GM12878 (cell line): ENCODE measurements around the gene COL15A1. TPM values are rescaled to one million over a fixed set of nuclear protein-coding genes. Genes with fewer than 3 reads are reported as not detected.

Source experiments
- ASH2L ChIP-seq: fragments of 300-600, 200-600 bp; sonication (generic); IDR thresholded peaks from 2 replicates; pipeline ENCODE4 v1.6.1; 2017; ENCODE audit warnings: low read depth, mild to moderate bottlenecking, borderline replicate concordance
- BACH1 ChIP-seq: fragments of 450-650 bp; IDR thresholded peaks from 2 replicates; pipeline ENCODE4 v1.6.1; 2017; ENCODE audit warnings: mild to moderate bottlenecking, borderline replicate concordance
- BHLHE40 ChIP-seq, 2 experiments: fragments of 450-650 bp in 1 of 2; IDR thresholded peaks; 2 replicates each; pipeline ENCODE4 v1.6.1; 2011 to 2017; ENCODE audit warnings: low read depth in 2 of 2, borderline replicate concordance in 1 of 2, improper control_type of control experiment in 1 of 2, low read length in 1 of 2, mild to moderate bottlenecking in 1 of 2
- CHD2 ChIP-seq: IDR thresholded peaks from 2 replicates; pipeline ENCODE4 v1.6.1; 2011; ENCODE audit warnings: low read depth, low read length, improper control_type of control experiment, borderline replicate concordance
- CREM ChIP-seq: IDR thresholded peaks from 2 replicates; pipeline ENCODE4 v1.6.1; 2014; ENCODE audit warnings: antibody characterized with exemption, low read depth
- CTCF ChIP-seq, 3 experiments: IDR thresholded peaks in 2 of 3; conservative IDR thresholded peaks in 1 of 3; 2 replicates each; pipeline ENCODE4 v1.5.1; 2011; ENCODE audit warnings: low read depth in 3 of 3, low read length in 3 of 3, mild to moderate bottlenecking in 3 of 3, control low read depth in 2 of 3, moderate library complexity in 2 of 3, inconsistent platforms in 1 of 3, mixed read lengths in 1 of 3; ENCODE audit not compliant: control insufficient read depth in 2 of 3, insufficient read depth in 1 of 3; ENCODE audit errors: extremely low read depth in 1 of 3
- DPF2 ChIP-seq: fragments of 450-650 bp; IDR thresholded peaks from 2 replicates; pipeline ENCODE4 v1.6.1; 2017; ENCODE audit warnings: mild to moderate bottlenecking
- EGR1 ChIP-seq, 2 experiments: IDR thresholded peaks; 1 replicate in 1 of 2; 2 replicates in 1 of 2; pipeline ENCODE4 v1.6.1; 2011 to 2012; ENCODE audit warnings: low read depth in 2 of 2, low read length in 2 of 2, borderline replicate concordance in 1 of 2, mild to moderate bottlenecking in 1 of 2, moderate library complexity in 1 of 2
- GATAD2B ChIP-seq: fragments of 450-650 bp; conservative IDR thresholded peaks from 2 replicates; pipeline ENCODE4 v1.6.1; 2017; ENCODE audit warnings: low read depth, mild to moderate bottlenecking, moderate library complexity
- HDGF ChIP-seq: fragments of 450-650 bp; IDR thresholded peaks from 2 replicates; pipeline ENCODE4 v1.6.1; 2016; ENCODE audit warnings: antibody characterized with exemption
- IKZF2 ChIP-seq, 2 experiments: fragments of 450-650 bp; IDR thresholded peaks; 2 replicates each; pipeline ENCODE4 v1.6.1; 2017; ENCODE audit warnings: mild to moderate bottlenecking in 2 of 2, moderate library complexity in 2 of 2
- KLF5 ChIP-seq: fragments of 450-650 bp; IDR thresholded peaks from 2 replicates; pipeline ENCODE4 v1.6.1; 2014; ENCODE audit warnings: mild to moderate bottlenecking; ENCODE audit not compliant: partially characterized antibody
- LARP7 ChIP-seq: fragments of 450-650 bp; IDR thresholded peaks from 2 replicates; pipeline ENCODE4 v1.6.1; 2017; ENCODE audit warnings: mild to moderate bottlenecking
- MEF2B ChIP-seq: fragments of 450-650 bp; IDR thresholded peaks from 2 replicates; pipeline ENCODE4 v1.6.1; 2018; ENCODE audit warnings: mild to moderate bottlenecking, moderate library complexity; ENCODE audit not compliant: partially characterized antibody, poor library complexity, severe bottlenecking
- MLLT1 ChIP-seq: fragments of 450-650 bp; IDR thresholded peaks from 2 replicates; pipeline ENCODE4 v1.6.1; 2016; ENCODE audit warnings: mild to moderate bottlenecking
- NBN ChIP-seq: fragments of 450-650 bp; IDR thresholded peaks from 2 replicates; pipeline ENCODE4 v1.6.1; 2016
- NFYB ChIP-seq: IDR thresholded peaks from 2 replicates; pipeline ENCODE4 v1.6.1; 2011; ENCODE audit warnings: low read depth, mild to moderate bottlenecking, low read length, improper control_type of control experiment, moderate library complexity; ENCODE audit not compliant: insufficient read depth
- NKRF ChIP-seq: fragments of 450-650 bp; conservative IDR thresholded peaks from 2 replicates; pipeline ENCODE4 v1.6.1; 2017; ENCODE audit warnings: mild to moderate bottlenecking, moderate library complexity
- NR2F1 ChIP-seq: fragments of 450-650 bp; conservative IDR thresholded peaks from 2 replicates; pipeline ENCODE4 v1.6.1; 2017; ENCODE audit warnings: mild to moderate bottlenecking
- POLR2AphosphoS2 ChIP-seq: IDR thresholded peaks from 2 replicates; pipeline ENCODE4 v1.6.1; 2011; ENCODE audit warnings: low read depth, mild to moderate bottlenecking, low read length, improper control_type of control experiment, moderate library complexity
- POLR2AphosphoS5 ChIP-seq: IDR thresholded peaks from 2 replicates; pipeline ENCODE4 v1.6.1; 2011; ENCODE audit warnings: mild to moderate bottlenecking, low read length, inconsistent platforms
- RB1 ChIP-seq: fragments of 450-650 bp; formaldehyde crosslinking; IDR thresholded peaks from 2 replicates; pipeline ENCODE4 v1.6.1; 2017; ENCODE audit warnings: mild to moderate bottlenecking, borderline replicate concordance
- SMAD5 ChIP-seq: IDR thresholded peaks from 2 replicates; pipeline ENCODE4 v1.6.1; 2016; ENCODE audit warnings: antibody characterized with exemption, low read depth
- SMARCA5 ChIP-seq: fragments of 450-650 bp; IDR thresholded peaks from 2 replicates; pipeline ENCODE4 v1.6.1; 2017; ENCODE audit warnings: mild to moderate bottlenecking
- SMC3 ChIP-seq: IDR thresholded peaks from 2 replicates; pipeline ENCODE4 v1.6.1; 2011; ENCODE audit warnings: low read length, improper control_type of control experiment, borderline replicate concordance
- SP1 ChIP-seq: IDR thresholded peaks from one replicate; pipeline ENCODE4 v1.6.1; 2011; ENCODE audit warnings: low read depth, low read length
- SREBF1 ChIP-seq: IDR thresholded peaks from 2 replicates; pipeline ENCODE4 v1.6.1; 2012; ENCODE audit warnings: mild to moderate bottlenecking, low read length
- polyA plus RNA-seq, 11 experiments: library from polyadenylated mRNA; depleted of rRNA in 4 of 11; unstranded in 6 of 11; stranded (reverse) in 5 of 11; fragments of >200 nt; fragmentation: Nextera tagmentation in 4 of 11; fragmentation: Illumina TruSeq in 1 of 11; extraction: Ambion mirVana in 4 of 11; extraction: Trizol in 1 of 11; gene quantifications; 1 replicate in 1 of 11; 2 replicates in 10 of 11; pipeline versions ENCODE4 v1.2.1 to v1.2.3, GENCODE V29; 2011 to 2016; ENCODE audit warnings: inconsistent platforms in 2 of 11, missing spikeins in 2 of 11, low read depth in 1 of 11
- total RNA-seq, 4 experiments: library from RNA; depleted of rRNA in 3 of 4; stranded (reverse); fragments of >200 nt in 3 of 4; fragmentation: Illumina TruSeq in 1 of 4; extraction: Trizol in 1 of 4; gene quantifications; 2 replicates each; pipeline versions ENCODE4 v1.2.1 to v1.2.3, GENCODE V29; 2013 to 2021

The COL15A1 gene
- total and polyA plus RNA-seq, 10 of the 15 experiments (the other 5 are each of a cell fraction or from before 2014, with no cell fraction given), result 0.01 to 0.28 (median 0.06) TPM; not detected in 2

- TF ChIP-seq NKRF (peak; percentile 27; the same call in 1 of the 2 replicates), HDGF (peak; percentile 80), EGR1 (IDR thresholded peaks at IDR 0.05; ENCODE audit: borderline replicate concordance in 1 of 2, low read depth in 2 of 2, low read length in 2 of 2) (no peak), DPF2 (peak; percentile 75; the same call in 1 of the 2 replicates), SMARCA5 (no peak), CHD2 (peak; percentile 20; the same call in 1 of the 2 replicates), CTCF (IDR thresholded peaks at IDR 0.05 in 2 of 3, conservative IDR thresholded peaks at IDR 0.05 in 1 of 3; ENCODE audit: control insufficient read depth in 2 of 3, extremely low read depth in 1 of 3, insufficient read depth in 1 of 3, low read depth in 3 of 3, low read length in 3 of 3) (peak in 1 of 3 experiments; percentile 21; a peak in 1 of 6 replicates), SP1 (peak; percentile 50), ASH2L (no peak), IKZF2 (IDR thresholded peaks at IDR 0.05) (peak; percentile 43 to 51; a peak in 2 of 4 replicates), POLR2AphosphoS2 (no peak), BACH1 (peak; percentile 35; the same call in 1 of the 2 replicates), NBN (peak; percentile 78), LARP7 (peak; percentile 50; the same call in 1 of the 2 replicates), CREM (no peak), MEF2B (peak; percentile 26), NFYB (peak; percentile 79; the same call in 1 of the 2 replicates), KLF5 (peak; percentile 70), MLLT1 (0 out of 2 replicates have a peak, but pooled peaks have one; percentile 37), NR2F1 (peak; percentile 61), BHLHE40 (IDR thresholded peaks at IDR 0.05; ENCODE audit: borderline replicate concordance in 1 of 2, low read depth in 2 of 2, low read length in 1 of 2) (peak in 1 of 2 experiments; percentile 19; a peak in 1 of 4 replicates), SREBF1 (no peak), GATAD2B (peak; percentile 69; the same call in 1 of the 2 replicates), RB1 (0 out of 2 replicates have a peak, but pooled peaks have one; percentile 76), POLR2AphosphoS5 (peak; percentile 75; the same call in 1 of the 2 replicates), SMAD5 (no peak), SMC3 (0 out of 2 replicates have a peak, but pooled peaks have one; percentile 7)
These were observed 160.9 kb downstream of the COL15A1 start, which contains the start of gene TGFBR1 (continued) for GRCh38 chr9:99104459-99105151.
